GM20431 (cell line): ENCODE results near the gene SUB1.
"Not testable (repeated sequence)": the region's sequence is repeated elsewhere in the genome, so short reads cannot be mapped to it uniquely, and the experiment has no call there.

Source experiments
- in situ Hi-C: fragments of 300-500 bp; cut with MseI, MboI; formaldehyde crosslinking; loops from one replicate; pipeline ENCODE4 v1.15.0; 2020; ENCODE audit warnings: low sequenced_read_pairs; ENCODE audit not compliant: unreplicated experiment

SUB1 gene

DNA sequence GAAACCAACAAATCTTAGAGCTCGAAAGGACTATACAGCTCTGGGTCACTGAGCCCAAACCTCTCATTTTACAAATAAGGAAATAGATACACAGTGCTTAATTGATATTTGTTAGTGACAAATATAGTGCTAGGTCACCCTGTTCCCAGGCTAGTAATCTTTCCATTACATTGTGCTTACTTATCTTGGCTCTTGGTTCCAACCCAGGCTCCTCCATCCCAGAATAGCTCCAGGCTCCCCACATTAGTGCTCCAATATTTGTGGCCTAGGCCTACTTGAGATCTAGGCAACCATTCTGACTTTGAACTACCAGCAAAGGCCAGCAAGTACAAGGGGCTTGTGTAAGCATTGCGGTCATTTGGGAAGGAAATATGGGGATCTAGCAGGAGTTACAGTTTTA lies 21.7 kb upstream of the SUB1 start:
- in situ Hi-C loops = no loop called here

DNA sequence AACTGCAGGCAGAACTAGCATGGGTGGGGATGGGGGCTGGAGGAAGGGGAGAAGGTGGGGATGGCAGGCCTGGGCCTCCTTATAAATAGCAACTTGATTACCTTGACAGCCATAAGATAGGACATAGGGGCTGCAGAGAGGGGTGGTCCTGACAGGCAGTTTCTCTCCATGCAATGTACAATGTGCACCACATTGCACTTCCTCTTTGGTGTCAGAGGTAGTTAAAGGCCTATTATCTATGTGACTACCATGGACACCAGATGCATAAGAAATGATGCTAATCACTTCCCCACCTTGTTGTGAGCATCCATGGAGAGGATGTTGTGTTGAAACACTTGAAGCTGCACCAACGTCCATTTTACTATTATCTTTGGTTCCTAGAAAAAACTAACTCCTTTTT lies 20.2 kb upstream of the SUB1 start:
- in situ Hi-C loops = no loop called here

DNA sequence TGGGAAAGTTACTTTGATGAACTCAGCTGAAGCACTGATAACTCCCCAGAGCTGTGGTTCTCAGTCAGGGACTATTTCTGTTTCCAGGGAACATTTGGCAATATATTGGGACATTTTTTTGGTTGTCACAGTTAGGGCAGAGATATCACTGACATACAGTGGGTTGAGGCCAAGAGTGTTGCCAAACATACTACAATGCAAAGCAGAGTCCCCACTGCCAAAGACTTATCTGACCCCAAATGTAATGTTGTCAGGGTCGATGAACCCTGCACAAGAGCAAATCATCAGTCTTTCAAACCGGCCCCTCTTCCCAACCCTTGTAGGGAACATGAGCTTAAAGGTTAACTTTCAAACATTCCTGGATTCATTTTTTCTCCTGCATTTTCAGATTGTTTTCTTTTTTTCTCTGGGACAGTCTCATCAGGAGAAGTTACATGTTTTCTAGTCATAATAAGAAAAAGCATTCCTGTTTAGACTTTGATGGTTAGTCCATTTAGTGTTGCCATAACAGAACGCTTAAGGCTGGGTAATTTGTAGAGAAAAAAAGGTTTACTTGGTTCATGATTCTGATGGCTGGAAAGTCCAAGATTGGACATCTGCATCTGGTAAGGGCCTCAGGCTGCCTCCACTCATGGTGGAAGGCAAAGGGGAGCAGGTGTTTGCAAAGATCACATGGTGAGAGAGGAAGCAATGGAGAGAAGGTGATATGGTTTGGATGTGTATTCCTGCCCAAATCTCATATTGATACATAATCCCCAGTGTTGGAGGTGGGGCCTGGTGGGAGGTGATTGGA lies 18.8 kb upstream of the SUB1 start:
- in situ Hi-C loops = no loop called here

DNA sequence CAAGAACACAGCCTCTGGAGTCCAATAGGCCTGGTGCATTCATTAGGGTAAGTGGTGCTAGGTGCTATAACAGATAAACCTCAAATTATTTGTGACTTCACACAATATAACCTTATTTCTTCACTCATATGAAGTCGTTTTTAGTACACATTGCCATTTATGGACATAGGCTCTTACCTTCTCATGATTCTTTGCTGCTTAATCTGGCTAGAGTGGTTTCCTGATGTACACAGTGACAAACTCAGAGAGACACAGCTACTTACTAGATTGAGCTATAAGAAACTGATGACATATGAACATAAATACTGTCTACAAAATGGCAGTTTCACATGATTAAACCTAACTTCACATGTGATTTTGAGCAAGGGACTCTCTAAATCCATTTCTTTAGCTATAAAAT lies 14.2 kb upstream of the SUB1 start:
- in situ Hi-C loops = no loop called here

DNA sequence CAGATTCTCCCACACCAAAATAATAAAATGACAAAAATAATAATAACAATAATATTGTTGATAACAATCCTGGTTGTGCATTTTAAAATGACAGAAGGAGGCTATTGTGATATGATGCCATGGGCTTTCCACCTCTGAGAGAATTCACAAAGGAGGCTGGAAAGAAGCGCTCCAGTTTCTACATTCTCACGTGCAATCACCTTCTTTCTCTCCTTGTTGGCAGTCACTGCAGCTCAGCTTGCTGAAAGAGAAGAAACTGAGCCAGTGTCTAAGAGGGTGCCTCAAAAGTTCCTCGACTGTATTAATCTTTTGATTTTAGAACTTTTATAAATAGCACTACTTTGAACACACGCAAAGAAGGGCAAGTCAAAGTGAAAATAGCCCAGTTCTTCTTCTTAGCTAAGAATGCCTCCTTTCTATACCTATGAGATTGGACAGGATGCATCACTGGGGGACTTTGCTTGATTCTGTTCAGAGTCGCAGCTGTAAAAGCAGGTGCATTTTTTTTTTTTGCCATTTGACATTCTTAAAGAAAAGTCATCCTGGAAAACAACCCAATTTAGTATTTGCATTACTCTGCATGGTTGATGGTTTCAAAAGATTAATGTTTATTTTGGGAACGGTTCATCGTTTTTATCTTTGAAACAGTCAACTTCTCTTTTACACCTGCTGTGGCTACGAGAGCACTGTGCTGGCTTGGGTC lies 12.4 kb upstream of the SUB1 start:
- in situ Hi-C loops = no loop called here

DNA sequence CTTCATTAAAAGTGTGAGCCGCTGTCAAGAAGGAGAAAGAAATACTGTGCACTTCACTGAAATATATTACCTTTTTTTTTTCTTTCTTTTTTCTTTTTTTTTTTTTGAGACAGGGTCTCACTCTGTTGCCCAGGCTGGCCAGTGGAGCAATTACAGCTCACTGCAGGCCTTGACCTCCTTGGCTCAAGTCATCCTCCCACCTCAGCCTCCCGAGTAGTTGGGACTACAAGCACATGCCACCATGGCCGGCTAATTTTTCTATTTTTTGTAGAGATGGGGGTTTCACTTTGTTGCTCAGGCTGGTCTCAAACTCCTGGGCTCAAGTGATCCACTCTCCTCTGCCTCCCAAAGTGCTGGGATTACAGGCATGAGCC lies 11.9 kb upstream of the SUB1 start:
- in situ Hi-C loops = not testable (repeated sequence)

DNA sequence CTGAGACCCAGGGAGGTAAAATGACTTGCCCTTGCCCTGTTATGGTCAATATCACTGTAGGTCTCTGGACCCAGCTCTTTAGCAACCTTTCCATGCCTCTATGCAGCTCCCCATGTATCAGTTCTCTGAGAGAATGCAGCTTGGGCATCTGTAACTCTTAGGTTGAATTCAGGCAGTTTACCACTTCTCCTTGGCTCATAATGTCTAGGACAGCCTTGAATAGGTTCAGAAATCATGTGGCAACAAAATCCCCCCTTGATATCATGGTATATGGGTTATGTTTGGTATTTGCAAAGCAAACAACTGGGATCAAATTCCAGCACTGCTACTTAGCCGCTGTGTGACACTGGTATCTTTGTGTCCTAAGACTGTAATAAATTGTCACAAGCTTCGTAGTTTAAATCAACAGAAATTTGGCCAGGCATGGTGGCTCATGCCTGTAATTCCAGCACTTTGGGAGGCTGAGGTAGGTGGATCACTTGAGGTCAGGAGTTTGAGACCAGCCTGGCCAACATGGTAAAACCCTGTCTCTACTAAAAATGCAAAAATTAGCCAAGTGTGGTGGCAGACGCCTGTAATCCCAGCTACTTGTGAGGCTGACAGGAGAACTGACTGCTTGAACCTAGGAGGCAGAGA lies 10.7 kb upstream of the SUB1 start:
- in situ Hi-C loops = no loop called here

DNA sequence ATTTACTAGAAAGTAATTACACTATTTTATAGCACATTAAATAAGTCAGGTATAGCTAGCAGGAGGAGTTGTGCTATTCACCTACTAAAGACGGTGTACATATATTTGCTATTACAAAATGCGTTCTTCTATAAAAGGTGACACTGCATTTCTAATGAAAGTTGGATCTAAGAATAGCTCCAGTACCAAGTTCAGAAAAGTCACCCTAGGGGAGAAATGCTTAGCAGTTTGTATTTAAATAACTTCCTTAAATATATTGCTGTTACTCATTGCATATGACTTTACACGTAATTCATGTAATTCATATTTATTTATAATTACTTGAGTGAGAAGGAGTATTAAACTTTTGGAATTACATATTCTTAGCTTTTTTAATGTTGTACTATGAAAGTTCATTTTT lies 7.0 kb upstream of the SUB1 start:
- in situ Hi-C loops = no loop called here

DNA sequence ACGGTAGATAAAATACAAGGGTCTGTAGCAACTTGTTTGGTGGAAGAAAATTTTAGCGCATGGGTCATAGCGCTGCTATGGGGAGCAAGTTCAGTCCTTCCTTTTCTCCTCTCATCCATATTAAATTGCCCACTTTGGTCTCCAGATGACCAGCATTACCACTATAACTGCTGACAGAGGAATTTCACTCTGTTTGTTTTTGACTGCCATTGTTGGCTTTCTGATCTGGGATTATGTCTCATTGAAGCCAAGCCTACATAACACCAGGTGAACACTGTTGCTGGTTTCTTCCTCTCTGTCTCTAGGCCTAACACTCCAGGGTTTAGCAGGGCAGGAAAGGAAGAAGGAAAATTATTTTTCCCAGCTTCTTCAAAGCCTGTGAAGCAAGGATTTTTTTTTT lies 6.6 kb upstream of the SUB1 start:
- in situ Hi-C loops = no loop called here

DNA sequence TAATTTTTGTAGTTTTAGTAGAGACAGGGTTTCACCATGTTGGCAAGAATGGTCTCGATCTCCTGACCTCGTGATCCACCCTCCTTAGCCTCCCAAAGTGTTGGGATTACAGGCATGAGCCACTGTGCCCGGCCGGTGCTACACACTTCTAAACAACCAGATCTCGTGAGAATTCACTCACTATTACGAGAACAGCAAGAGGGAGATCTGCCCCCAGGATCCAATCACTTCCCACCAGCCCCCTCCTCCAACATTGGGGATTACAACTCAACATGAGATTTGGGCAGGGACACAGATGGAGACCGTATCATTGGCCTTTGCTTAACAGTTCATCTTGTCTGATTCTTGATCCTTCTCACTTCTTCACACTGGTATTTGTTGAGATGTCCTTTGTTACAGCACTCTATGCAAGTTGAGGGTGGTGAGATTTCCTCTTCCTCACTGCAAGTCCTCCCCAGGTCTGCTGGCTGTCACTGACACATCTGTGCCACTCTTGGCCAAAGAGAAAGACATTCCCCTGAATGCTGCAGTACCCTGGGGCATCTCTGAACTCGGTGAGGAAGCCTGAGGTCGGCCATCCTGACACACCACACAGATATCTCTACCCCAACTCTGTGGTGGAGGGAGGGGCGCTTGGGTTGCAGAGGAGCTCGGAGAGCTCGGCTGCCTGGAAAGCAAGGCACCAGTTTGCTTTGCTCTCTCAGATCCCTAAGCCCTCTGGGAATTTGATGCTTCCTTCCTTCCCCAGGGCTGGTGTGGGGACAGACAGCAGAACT lies 4.2 kb upstream of the SUB1 start:
- in situ Hi-C loops = no loop called here

DNA sequence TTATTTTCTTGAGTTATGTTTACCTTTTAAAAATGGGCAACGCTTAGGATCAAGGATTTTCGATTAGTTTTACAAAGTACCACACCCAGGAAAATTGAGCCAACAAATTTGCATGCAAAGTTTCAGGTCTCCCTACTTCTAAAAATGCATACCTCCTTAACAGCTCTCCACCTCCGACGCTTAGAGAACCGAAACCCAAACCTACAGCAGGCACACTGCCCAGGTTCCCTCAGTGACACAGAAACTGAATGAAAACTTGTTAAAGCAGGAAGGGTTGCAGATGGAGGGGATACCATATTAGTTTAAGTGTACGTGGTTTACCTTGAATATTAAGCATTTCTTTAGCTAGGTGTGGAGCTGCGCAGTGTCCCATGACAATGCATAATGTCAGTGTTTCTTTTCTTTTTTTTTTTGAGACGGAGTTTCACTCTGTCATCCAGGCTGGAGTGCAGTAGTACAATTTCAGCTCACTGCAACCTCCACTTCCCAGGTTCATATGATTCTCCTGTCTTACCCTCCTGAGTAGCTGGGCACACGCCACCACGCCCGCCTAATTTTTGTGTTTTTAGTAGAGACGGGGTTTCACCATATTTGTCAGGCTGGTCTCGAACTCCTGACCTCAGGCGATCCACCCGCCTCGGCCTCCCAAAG lies 1.6 kb upstream of the SUB1 start:
- in situ Hi-C loops = no loop called here

DNA sequence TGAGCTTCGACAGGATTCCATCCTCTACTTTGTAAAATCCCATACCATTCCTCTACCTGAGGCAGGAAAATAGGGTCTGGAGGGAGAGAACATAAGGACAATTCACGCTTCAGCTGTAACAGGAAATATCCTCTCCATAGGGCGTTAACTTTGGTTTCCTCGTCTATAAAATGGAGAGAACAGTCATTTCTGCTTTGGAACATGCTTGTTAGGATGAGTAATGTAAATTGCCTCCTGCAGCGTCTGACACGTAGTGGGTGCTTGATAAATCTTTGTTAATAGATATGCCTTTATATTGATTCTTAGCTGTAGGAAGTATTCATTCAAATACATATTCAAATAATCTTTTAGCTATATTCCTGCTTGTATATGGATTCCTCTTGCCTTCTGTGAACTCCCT lies 711 bp upstream of the SUB1 start:
- in situ Hi-C loops = no loop called here

DNA sequence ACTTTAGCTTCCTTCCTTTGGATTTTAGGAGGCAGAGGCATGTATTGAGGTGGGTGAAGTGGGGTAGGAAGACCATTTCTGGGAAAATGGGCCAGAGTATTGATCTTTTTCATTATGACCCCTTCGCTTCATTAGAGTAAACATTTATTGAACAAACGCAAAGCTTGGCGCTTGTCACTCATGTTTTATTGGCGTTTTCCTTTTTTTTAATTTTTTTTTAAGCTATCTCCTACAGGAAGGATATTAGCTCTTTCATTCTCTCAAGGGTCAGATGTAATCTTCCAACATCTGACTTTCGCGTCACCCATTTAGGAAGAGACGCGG lies 273 bp upstream of the SUB1 start:
- in situ Hi-C loops = no loop called here

DNA sequence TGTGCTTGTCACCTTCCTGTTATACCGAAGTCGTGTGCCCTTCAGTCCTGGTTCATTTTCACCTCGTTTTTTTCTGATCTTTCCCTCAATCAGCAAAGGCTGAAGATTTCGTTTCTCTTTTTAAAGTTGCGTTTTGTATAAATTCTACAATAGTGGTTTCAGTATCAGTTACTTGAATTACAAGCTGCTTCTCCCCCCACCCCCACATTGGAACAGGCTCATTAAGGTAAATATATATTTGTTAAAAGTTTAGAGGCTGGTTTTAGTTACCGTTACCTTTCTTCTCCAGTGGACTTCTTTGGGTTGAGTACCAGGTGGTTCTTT lies 881 bp downstream of the SUB1 start:
- in situ Hi-C loops = no loop called here

DNA sequence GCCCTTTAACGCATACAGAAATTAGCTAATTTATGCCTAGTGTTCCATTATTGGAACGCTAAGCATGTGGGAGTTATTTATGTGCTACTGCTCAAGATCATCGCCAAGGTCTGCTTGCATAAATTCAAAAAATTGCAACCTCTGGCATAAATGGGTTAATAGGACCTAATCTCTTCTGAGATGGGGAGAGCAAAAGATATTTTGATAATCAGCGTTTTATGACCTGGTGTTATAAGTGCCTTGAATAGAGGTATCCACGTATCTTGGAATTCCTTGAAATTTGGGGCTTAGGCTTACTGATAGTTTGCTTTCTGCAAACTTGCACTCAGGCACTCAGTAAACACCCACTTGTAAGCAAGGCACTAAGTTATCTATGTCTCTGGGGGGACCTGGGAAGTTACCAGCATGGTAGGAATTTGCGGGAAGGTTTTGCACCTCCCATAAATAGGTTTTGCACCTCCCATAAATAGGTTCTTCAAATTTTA lies 1.8 kb downstream of the SUB1 start:
- in situ Hi-C loops = no loop called here

DNA sequence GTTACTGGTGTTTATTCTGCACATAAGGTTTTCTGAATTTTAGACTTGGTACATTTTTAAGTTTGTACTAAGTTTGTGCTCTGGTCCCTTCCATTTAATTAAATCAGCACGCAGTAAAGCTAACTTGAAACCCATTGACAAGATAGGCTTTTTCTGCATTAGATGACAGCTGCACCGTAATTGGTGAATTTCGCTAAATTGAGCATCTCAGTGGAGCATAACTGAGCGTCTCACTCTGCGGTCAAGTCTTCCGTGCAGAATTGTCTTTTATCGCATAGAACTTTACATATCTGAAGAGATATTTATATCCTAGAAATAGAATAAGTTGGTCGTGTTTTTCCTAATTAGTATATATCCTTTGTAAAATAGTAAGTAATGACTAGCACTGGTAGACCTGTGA lies 4.1 kb downstream of the SUB1 start:
- in situ Hi-C loops = no loop called here

DNA sequence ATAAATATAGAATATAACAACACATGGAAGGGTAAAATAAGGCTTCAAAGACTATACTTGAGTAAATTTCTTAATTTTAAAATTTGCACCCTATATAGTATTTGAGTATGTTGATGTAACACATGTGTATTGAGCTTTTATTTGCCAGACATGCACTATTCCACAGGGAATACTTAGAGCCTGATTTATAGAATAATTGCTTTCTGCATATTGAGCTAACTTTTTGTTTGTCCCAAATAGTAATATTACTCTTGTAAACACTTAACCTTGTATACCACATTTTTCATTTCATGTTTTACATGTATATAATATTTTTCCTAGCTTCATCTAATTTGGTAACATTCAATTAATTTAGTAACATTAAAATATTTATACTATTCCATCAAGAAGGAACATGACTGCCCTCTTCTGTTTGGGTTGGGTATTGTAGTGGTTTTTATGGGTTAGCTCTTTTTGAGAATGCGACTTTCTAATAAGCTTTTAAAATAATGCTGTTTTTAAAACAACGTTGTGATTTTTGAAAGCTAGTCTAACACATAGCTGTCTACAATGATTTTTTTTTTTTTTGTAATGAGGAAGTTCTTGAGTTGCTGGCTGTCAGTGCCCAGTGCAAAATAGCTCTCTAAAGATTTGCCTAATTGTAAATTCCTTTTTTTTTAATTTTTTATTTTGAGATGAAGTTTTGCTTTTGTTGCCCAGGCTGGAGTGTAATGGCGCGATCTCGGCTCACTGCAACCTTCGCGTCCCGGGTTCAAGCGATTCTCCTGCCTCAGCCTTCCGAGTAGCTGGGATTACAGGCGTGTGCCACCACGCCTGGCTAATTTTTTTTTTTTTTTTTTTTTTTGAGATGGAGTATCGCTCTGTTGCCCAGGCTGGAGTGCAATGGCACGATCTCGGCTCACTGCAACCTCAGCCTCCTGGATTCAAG lies 4.8 kb downstream of the SUB1 start:
- in situ Hi-C loops = loop anchor here (10.0 kb wide), 1 partner anchor 105 kb away; no protein-coding TSS in a partner anchor

DNA sequence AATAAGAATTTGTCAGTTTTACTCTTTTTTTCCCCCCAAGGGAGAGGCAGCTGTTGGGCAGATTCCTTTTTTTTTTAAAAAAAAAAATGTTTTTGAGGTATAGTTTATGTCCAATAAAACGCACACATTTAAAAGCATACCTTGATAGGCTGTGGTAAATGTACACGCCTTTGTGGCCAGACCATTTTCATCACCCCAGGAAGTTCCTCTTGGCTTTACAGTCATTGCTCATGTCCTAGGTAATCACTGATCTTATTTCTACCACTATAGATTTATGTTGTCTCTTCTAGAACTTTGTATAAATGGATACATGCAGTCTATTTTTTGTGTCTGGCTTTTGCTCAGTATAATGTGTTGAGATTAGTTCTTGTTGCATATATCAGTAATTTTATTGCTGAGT lies 9.8 kb downstream of the SUB1 start:
- in situ Hi-C loops = loop anchor here (10.0 kb wide), 1 partner anchor 110 kb away; no protein-coding TSS in a partner anchor

DNA sequence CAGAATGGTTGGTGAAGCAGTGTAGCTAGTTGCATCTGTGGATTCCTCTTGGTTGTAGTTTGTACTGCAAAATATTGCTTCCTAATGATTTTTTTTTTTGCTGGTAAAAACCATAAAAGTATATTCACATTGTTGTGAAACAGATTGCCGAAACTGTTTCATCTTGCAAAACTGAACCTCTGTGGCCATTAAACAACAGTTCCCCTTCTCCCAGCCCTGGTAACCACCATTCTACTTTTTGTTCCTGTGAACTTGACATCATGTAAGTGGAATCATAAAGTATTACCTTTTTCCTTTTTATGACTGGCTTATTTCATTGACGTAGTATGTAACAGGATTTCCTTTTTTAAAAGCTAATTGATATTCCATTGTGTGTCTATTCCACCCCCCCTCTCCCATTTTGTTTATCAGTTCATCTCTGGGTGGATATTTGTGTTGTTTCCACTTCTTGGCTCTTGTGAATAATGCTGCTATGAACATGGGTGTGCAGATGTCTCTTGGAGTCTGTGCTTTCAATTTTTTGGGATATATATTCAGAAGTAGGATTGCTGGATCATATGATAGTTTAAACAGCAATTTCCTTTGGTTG lies 11.8 kb downstream of the SUB1 start:
- in situ Hi-C loops = loop anchor here (10.0 kb wide), 1 partner anchor 112 kb away; no protein-coding TSS in a partner anchor
